SK-N-SH (cell line): Measurements from ENCODE around the gene TMPRSS15. TPM values are rescaled to one million over a fixed set of nuclear protein-coding genes. Genes with fewer than 3 reads are reported as not detected.

ENCODE experiments used
- CTCF ChIA-PET: fragments of 300-600, 350-600 bp; formaldehyde crosslinking; extraction: SDS; loops from one replicate; lab custom pipeline; 2021; lab: Yijun Ruan, JAX
- POLR2A ChIA-PET: fragments of 350-600 bp; sonication (Branson Sonifier 250); formaldehyde crosslinking; extraction: SDS; loops from one replicate; lab custom pipeline; 2020; ENCODE audit warnings: antibody characterized with exemption, inconsistent platforms; lab: Yijun Ruan, JAX
- DNase-seq: peaks from one replicate; pipeline ENCODE4 v3.0.0; 2012
- H2AFZ ChIP-seq: fragments of 200-600 bp; sonication (generic); 2 replicates; pipeline ENCODE4 v1.8.1; 2016; ENCODE audit warnings: antibody characterized with exemption, mild to moderate bottlenecking, low read depth
- H3F3A ChIP-seq: fragments of 200-600 bp; sonication (generic); replicated peaks from 2 replicates; pipeline ENCODE3; 2016; ENCODE audit warnings: antibody characterized with exemption, mild to moderate bottlenecking; ENCODE audit not compliant: insufficient read depth
- H3K27ac ChIP-seq, 2 experiments: fragments of 200-500 bp in 1 of 2; fragments of 200-600 bp in 1 of 2; sonication (Bioruptor generic) in 1 of 2; sonication (generic), shearing (Covaris generic) in 1 of 2; 2 replicates each; pipeline versions ENCODE4 v1.5.1 to v1.6.1; 2014 to 2016; ENCODE audit warnings: low read depth in 2 of 2, inconsistent platforms in 1 of 2, low read length in 1 of 2, mild to moderate bottlenecking in 1 of 2, mixed read lengths in 1 of 2
- H3K27me3 ChIP-seq: fragments of 200-600 bp; sonication (generic), shearing (Covaris generic); 2 replicates; pipeline ENCODE4 v1.6.1; 2016; ENCODE audit warnings: mixed run types; ENCODE audit not compliant: insufficient read depth
- H3K36me3 ChIP-seq, 2 experiments: fragments of 200-500 bp in 1 of 2; fragments of 200-600 bp in 1 of 2; sonication (Bioruptor generic) in 1 of 2; sonication (generic) in 1 of 2; replicated peaks in 1 of 2; 2 replicates each; pipeline versions ENCODE3 to v1.5.1; 2014 to 2016; ENCODE audit warnings: low read length in 1 of 2, mild to moderate bottlenecking in 1 of 2; ENCODE audit not compliant: insufficient read depth in 2 of 2, control insufficient read depth in 1 of 2
- H3K4me1 ChIP-seq, 2 experiments: fragments of 200-500 bp in 1 of 2; fragments of 200-600 bp in 1 of 2; sonication (Bioruptor generic) in 1 of 2; sonication (generic), shearing (Covaris generic) in 1 of 2; 2 replicates each; pipeline versions ENCODE4 v1.5.1 to v1.6.1; 2014 to 2016; ENCODE audit warnings: low read depth in 1 of 2, low read length in 1 of 2, mixed run types in 1 of 2; ENCODE audit not compliant: insufficient read depth in 2 of 2, control insufficient read depth in 1 of 2
- H3K4me2 ChIP-seq: fragments of 200-600 bp; sonication (generic), shearing (Covaris generic); 2 replicates; pipeline ENCODE4 v1.6.1; 2017; ENCODE audit warnings: mixed run types
- H3K4me3 ChIP-seq, 2 experiments: fragments of 200-500 bp in 1 of 2; fragments of 200-600 bp in 1 of 2; sonication (Bioruptor generic) in 1 of 2; sonication (generic), shearing (Covaris generic) in 1 of 2; 2 replicates each; pipeline versions ENCODE4 v1.5.1 to v1.8.1; 2014 to 2016; ENCODE audit warnings: low read depth in 2 of 2, inconsistent platforms in 1 of 2, low read length in 1 of 2, mild to moderate bottlenecking in 1 of 2, mixed read lengths in 1 of 2, moderate library complexity in 1 of 2
- H3K79me2 ChIP-seq: fragments of 200-600 bp; sonication (generic); 2 replicates; pipeline ENCODE4 v1.8.1; 2017; ENCODE audit warnings: mild to moderate bottlenecking; ENCODE audit not compliant: insufficient read depth
- H3K9ac ChIP-seq: fragments of 200-600 bp; sonication (generic); 2 replicates; pipeline ENCODE4 v1.6.1; 2017; ENCODE audit warnings: mixed run types
- H3K9me2 ChIP-seq: fragments of 200-600 bp; sonication (generic); 2 replicates; pipeline ENCODE4 v1.6.1; 2017; ENCODE audit warnings: mixed run types
- H3K9me3 ChIP-seq: fragments of 200-600 bp; sonication (generic); 2 replicates; pipeline ENCODE4 v1.6.1; 2017; ENCODE audit warnings: mixed run types, mild to moderate bottlenecking, moderate library complexity
- H4K20me1 ChIP-seq: fragments of 200-600 bp; sonication (generic); 2 replicates; pipeline ENCODE4 v1.6.1; 2017; ENCODE audit warnings: mild to moderate bottlenecking, mixed run types; ENCODE audit not compliant: insufficient read depth
- CHD2 ChIP-seq: fragments of 150-350 bp; IDR thresholded peaks from 2 replicates; pipeline ENCODE4 v1.6.1; 2018; ENCODE audit warnings: low read length; ENCODE audit not compliant: partially characterized antibody
- GATA2 ChIP-seq: sonication (generic); formaldehyde crosslinking; IDR thresholded peaks from 2 replicates; pipeline ENCODE4 v1.5.0; 2020; ENCODE audit warnings: mild to moderate bottlenecking, missing genetic modification reagents
- MEF2A ChIP-seq: IDR thresholded peaks from 2 replicates; pipeline ENCODE4 v1.4.0; 2012; ENCODE audit warnings: low read depth, borderline replicate concordance
- POLR2AphosphoS5 ChIP-seq: IDR thresholded peaks from 2 replicates; pipeline ENCODE4 v1.6.1; 2012; ENCODE audit warnings: low read depth, low read length
- RAD21 ChIP-seq: IDR thresholded peaks from 2 replicates; pipeline ENCODE4 v1.6.1; 2012; ENCODE audit warnings: mild to moderate bottlenecking, low read length
- RXRA ChIP-seq: IDR thresholded peaks from 2 replicates; pipeline ENCODE4 v1.4.0; 2012; ENCODE audit warnings: low read depth, mild to moderate bottlenecking, borderline replicate concordance
- TCF12 ChIP-seq: IDR thresholded peaks from 2 replicates; pipeline ENCODE4 v1.4.0; 2012
- TEAD4 ChIP-seq: IDR thresholded peaks from 2 replicates; pipeline ENCODE4 v1.4.0; 2012; ENCODE audit warnings: mild to moderate bottlenecking, borderline replicate concordance; ENCODE audit not compliant: insufficient read depth
- YY1 ChIP-seq: IDR thresholded peaks from 2 replicates; pipeline ENCODE4 v1.4.0; 2012; ENCODE audit warnings: low read depth, mild to moderate bottlenecking
- WGBS: methylation state at CpG from one replicate; pipeline ENCODE4 v1.1.6; 2017; ENCODE audit warnings: low lambda C conversion rate; 5-methylcytosine and 5-hydroxymethylcytosine counted together
- polyA plus RNA-seq, 3 experiments: library from polyadenylated mRNA; depleted of rRNA; stranded (reverse); fragments of >200 nt; gene quantifications; 2 replicates each; pipeline ENCODE4 v1.2.3, GENCODE V29; 2012
- TF ChIP-seq, protein P1 (sequence below): fragments of 150-350 bp; IDR thresholded peaks from 2 replicates; pipeline ENCODE4 v1.6.1; 2017; ENCODE audit warnings: antibody characterized with exemption, low read length, low read depth, borderline replicate concordance
- TF ChIP-seq, protein P2 (sequence below): IDR thresholded peaks from 2 replicates; pipeline ENCODE4 v1.4.0; 2012; ENCODE audit warnings: low read depth
- TF ChIP-seq, protein P3 (sequence below): IDR thresholded peaks from 2 replicates; pipeline ENCODE4 v1.6.1; 2012; ENCODE audit warnings: mild to moderate bottlenecking, low read depth, low read length, moderate library complexity
- TF ChIP-seq, protein P4 (sequence below): IDR thresholded peaks from 2 replicates; pipeline ENCODE4 v1.4.0; 2012; ENCODE audit warnings: low read depth, borderline replicate concordance
- TF ChIP-seq, protein P5 (sequence below): IDR thresholded peaks from 2 replicates; pipeline ENCODE4 v1.4.0; 2012; ENCODE audit warnings: low read depth, borderline replicate concordance

TMPRSS15 gene
- polyA plus RNA-seq, 1 of the 3 experiments (the other 2 are of a cell fraction) = 0.03 TPM

DNA sequence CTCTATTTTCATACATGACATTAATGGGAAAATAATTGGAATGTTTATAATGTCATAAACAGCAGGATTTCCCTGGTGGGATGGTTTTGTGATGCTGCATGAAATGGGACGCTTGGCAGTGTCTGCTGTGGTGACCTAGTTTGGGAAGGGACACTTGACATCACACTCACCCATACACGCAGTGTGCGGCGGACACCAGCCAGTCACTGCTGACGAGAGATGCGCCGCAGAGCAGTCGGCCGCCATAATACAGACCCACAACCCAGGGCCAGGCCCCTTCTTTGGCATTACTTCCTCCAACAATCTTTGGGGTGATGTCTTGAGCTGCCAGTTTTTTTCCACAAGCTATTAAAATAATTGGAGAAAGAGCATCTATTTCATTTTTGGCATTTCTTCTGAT, 109.5 kb downstream of the TMPRSS15 start:
- ChIA-PET POLR2A (no interaction called here), CTCF (interaction anchor here (1.5 kb wide), 1 partner anchor 8 kb away, joined by 3 read pairs; no protein-coding TSS in a partner anchor)
- Histone ChIP-seq H3K79me2 (no peaks in the 10 kb centered on the region), H4K20me1 (no peaks in the 10 kb centered on the region), H3F3A (no peaks in the 10 kb centered on the region), H3K9me2 (no peaks in the 10 kb centered on the region), H3K4me1 (no peaks in the 10 kb centered on the region), H3K27ac (no peak overlapping the region), H3K9me3 (no peaks in the 10 kb centered on the region), H3K27me3 (no peaks in the 10 kb centered on the region), H3K36me3 (no peaks in the 10 kb centered on the region), H3K4me2 (no peak overlapping the region), H3K9ac (no peak overlapping the region), H2AFZ (no peak overlapping the region), H3K4me3 (no peak overlapping the region)
- WGBS = 61% methylated on average over 9 of the region's 9 CpGs
- TF ChIP-seq TEAD4 (no peak), RAD21 (no peak), GATA2 (CRISPR knock-in tag) (no peak), RXRA (no peak), CHD2 (no peak), TCF12 (no peak), YY1 (no peak), POLR2AphosphoS5 (no peak), MEF2A (no peak)
- TF ChIP-seq, protein P1, sequence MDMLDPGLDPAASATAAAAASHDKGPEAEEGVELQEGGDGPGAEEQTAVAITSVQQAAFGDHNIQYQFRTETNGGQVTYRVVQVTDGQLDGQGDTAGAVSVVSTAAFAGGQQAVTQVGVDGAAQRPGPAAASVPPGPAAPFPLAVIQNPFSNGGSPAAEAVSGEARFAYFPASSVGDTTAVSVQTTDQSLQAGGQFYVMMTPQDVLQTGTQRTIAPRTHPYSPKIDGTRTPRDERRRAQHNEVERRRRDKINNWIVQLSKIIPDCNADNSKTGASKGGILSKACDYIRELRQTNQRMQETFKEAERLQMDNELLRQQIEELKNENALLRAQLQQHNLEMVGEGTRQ = no peak
- TF ChIP-seq, protein P2, sequence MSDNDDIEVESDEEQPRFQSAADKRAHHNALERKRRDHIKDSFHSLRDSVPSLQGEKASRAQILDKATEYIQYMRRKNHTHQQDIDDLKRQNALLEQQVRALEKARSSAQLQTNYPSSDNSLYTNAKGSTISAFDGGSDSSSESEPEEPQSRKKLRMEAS = no peak
- TF ChIP-seq, protein P3, sequence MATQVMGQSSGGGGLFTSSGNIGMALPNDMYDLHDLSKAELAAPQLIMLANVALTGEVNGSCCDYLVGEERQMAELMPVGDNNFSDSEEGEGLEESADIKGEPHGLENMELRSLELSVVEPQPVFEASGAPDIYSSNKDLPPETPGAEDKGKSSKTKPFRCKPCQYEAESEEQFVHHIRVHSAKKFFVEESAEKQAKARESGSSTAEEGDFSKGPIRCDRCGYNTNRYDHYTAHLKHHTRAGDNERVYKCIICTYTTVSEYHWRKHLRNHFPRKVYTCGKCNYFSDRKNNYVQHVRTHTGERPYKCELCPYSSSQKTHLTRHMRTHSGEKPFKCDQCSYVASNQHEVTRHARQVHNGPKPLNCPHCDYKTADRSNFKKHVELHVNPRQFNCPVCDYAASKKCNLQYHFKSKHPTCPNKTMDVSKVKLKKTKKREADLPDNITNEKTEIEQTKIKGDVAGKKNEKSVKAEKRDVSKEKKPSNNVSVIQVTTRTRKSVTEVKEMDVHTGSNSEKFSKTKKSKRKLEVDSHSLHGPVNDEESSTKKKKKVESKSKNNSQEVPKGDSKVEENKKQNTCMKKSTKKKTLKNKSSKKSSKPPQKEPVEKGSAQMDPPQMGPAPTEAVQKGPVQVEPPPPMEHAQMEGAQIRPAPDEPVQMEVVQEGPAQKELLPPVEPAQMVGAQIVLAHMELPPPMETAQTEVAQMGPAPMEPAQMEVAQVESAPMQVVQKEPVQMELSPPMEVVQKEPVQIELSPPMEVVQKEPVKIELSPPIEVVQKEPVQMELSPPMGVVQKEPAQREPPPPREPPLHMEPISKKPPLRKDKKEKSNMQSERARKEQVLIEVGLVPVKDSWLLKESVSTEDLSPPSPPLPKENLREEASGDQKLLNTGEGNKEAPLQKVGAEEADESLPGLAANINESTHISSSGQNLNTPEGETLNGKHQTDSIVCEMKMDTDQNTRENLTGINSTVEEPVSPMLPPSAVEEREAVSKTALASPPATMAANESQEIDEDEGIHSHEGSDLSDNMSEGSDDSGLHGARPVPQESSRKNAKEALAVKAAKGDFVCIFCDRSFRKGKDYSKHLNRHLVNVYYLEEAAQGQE = no peak
- TF ChIP-seq, protein P4, sequence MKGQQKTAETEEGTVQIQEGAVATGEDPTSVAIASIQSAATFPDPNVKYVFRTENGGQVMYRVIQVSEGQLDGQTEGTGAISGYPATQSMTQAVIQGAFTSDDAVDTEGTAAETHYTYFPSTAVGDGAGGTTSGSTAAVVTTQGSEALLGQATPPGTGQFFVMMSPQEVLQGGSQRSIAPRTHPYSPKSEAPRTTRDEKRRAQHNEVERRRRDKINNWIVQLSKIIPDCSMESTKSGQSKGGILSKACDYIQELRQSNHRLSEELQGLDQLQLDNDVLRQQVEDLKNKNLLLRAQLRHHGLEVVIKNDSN = no peak
- TF ChIP-seq, protein P5, sequence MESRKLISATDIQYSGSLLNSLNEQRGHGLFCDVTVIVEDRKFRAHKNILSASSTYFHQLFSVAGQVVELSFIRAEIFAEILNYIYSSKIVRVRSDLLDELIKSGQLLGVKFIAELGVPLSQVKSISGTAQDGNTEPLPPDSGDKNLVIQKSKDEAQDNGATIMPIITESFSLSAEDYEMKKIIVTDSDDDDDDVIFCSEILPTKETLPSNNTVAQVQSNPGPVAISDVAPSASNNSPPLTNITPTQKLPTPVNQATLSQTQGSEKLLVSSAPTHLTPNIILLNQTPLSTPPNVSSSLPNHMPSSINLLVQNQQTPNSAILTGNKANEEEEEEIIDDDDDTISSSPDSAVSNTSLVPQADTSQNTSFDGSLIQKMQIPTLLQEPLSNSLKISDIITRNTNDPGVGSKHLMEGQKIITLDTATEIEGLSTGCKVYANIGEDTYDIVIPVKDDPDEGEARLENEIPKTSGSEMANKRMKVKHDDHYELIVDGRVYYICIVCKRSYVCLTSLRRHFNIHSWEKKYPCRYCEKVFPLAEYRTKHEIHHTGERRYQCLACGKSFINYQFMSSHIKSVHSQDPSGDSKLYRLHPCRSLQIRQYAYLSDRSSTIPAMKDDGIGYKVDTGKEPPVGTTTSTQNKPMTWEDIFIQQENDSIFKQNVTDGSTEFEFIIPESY = no peak
- no peak for DNase-seq
